GM12873 (cell line): Measurements from ENCODE around the gene SLC12A8.

Experiments used
- TF ChIP-seq, protein P1 (sequence below): IDR thresholded peaks from 2 replicates; pipeline ENCODE4 v1.5.1; 2012; ENCODE audit warnings: low read depth, mild to moderate bottlenecking, moderate library complexity, low read length, control low read depth; ENCODE audit not compliant: insufficient read depth; ENCODE audit errors: missing control alignments

SLC12A8 gene

DNA sequence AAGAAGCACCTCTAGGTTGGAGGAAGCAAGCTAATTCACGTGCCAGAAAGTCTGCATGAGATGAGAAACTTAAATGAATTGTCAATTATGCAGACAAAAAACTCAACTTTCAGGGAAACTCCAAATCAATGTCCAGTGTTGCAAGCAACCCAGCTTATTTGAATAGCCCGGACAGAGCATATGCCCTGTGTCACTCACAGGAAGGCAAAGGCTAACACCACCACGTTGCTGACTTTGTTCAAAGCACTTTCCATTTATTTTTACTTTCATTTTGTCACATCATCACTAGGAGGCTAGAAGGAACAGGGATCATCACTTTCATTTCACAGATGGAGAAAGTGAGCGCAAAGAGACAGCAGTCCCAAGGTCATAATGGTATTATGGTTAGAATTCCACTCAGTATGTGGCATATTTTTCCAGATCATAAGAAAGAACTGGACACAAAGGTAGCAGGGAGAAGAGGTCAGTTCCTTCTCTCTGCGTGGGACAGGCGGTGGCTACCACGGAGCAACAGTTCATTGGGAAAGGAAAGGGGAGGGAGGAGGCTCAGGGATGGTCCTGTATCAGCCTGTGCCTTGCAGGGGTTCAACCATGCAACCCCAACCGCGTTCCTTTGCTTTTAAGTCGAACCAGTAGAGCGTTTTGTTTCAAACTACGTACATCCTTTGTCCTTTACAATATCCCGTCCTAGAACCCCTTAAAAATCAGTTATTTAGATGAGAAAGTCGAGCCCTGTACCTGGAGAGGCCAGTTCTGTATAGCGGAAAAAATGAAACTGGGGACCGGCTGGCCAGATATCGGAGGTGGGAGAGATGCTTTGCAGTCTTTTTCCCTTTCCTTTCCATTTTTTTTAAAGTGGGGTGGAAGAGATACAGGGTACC, 157.9 kb downstream of the SLC12A8 start:
- TF ChIP-seq, protein P1, sequence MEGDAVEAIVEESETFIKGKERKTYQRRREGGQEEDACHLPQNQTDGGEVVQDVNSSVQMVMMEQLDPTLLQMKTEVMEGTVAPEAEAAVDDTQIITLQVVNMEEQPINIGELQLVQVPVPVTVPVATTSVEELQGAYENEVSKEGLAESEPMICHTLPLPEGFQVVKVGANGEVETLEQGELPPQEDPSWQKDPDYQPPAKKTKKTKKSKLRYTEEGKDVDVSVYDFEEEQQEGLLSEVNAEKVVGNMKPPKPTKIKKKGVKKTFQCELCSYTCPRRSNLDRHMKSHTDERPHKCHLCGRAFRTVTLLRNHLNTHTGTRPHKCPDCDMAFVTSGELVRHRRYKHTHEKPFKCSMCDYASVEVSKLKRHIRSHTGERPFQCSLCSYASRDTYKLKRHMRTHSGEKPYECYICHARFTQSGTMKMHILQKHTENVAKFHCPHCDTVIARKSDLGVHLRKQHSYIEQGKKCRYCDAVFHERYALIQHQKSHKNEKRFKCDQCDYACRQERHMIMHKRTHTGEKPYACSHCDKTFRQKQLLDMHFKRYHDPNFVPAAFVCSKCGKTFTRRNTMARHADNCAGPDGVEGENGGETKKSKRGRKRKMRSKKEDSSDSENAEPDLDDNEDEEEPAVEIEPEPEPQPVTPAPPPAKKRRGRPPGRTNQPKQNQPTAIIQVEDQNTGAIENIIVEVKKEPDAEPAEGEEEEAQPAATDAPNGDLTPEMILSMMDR: peak; percentile 6

DNA sequence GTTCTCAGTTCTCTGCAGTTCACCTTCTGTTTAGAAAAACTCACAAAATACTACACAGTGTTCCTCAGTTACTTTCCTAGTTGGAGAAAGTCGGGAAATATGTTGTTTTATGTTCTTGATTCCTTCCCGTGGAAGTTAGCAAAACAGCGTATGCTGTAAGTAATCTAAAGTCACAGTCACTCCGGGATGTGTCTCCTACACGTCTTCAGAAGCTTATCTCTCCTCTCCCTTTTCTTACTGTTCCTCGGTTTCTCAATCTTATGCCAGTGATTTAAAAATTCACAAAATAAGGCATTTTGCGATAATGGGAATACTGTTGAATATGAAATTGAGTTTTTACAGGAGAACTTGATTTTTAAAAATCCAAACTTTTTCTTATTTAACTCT, 158.5 kb downstream of the SLC12A8 start:
- TF ChIP-seq, protein P1: no peak

DNA sequence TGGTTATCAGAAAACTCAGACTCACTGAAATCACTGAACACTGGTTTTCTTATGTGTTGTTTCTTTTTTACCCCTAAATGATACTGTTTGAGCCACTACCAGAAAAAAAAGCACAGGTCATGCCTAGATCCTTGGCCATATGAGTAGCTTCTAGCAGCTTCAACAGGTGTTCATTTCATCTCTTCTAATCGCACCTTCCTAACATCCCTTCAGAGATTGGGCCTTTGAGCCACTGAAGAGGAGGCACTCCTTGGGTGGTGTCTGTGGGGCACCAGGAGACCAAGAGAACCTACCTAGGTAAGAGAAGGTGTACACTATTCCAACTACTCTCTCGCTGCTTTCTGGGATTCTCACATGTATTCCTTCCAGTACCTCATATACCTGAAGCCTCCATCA, 159.2 kb downstream of the SLC12A8 start:
- TF ChIP-seq, protein P1: no peak

DNA sequence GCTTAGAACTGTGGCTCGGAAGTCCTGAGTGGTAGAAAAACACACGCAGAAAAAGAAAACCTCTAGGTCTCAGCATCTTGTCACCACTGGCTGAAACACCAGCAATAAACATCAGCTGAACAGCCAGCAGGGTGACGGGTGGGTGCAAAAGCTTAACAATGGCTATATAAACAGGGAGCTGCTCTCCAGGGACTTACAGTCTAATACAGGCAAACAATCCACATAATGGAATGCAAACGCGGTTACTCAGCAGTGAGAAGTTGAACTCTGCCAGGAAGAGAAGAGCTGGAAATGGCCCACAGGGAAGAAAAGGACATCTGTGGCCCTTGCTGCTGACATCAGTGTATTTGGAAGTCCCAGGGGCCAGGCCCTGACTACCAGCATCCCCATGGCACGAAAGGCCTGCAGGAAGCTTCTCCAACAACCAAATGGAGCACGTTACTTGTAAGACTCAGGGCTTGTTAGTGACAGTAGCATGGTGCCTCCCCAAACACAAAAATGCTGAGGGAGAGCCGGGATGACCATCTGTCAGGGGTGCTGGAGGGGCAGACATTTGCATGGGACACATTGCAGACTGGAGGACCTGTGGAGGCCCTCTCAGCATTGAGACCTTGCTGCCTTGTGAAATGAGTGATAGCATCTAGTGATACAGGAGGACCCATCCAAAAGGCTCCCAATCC, 159.8 kb downstream of the SLC12A8 start:
- TF ChIP-seq, protein P1: no peak

DNA sequence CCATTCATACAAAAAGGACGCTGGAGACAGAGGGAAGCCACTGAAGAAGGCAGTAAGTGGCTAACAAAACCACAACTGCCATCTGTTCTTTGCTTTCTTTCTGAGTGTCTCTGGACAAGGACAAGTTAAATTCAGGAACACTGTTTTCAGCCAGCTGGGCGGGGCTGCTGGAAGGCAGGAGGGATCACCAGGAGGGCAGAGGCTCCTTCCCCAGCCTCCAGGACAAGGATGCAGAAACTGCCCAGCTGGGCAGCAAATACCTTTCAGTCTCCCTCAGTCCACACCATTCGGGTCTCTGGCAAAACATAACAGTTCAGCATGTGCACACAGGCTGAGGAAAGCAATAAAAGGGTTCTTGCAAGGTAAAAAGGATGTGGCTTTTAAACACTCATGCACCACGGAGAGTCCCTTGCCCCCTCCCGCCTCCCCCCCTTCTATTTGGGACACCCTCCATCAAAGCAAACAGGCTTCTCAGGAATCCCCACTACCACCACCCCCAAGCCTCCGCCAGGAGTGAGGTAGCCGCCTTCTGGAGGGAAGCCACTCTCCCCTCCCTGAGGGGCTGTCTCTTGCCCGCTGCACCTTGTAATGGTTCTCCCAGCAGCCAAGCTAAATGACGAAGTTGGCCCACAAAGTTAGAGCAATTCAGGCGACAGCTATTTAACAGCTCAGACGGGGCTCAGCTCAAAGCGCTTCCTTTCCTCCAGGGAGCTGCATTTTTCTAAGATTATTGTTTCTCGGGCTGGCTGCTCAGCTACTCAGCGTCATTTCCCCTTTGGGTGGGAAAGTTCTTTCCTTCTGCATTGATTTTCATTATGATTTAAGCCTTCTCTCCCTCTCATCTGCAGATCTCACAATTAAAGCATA, 160.6 kb downstream of the SLC12A8 start:
- TF ChIP-seq, protein P1: no peak

DNA sequence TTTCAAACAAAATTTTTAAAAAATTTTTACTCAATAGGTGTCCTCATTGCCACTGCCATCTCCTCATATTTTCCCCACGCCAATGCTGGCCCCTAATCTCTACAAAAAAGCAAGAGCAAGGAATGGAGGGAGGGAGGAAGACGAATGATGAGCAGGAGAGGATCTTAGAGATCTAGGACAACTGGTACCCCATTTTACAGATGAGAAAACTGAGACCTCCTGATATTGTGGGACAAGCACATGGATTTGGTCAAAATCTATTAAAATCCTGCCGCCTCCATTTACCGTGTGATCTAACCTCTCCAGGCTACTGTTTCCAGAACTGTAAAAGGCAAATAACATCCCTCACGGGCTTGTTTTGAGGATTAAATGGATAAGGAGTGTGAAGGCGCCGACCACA, 161.3 kb downstream of the SLC12A8 start:
- TF ChIP-seq, protein P1: no peak
